PC-9 (cell line): ENCODE measurements around the gene ARHGAP26. TPM values are rescaled to one million over a fixed set of nuclear protein-coding genes. Genes with fewer than 3 reads are reported as not detected.

ENCODE experiments used
- BruUV-seq: library from RNA; stranded (reverse); fragments of 400-500 nt; replicated peaks from 2 replicates; lab custom pipeline; 2021; lab: Mats Ljungman, UMichigan
- CTCF ChIA-PET: fragments of 300-600 bp; sonication (Branson Sonifier 250); formaldehyde crosslinking; loops from one replicate; lab custom pipeline; 2022; ENCODE audit warnings: antibody characterized with exemption; lab: Charles Lee
- POLR2A ChIA-PET: fragments of 300-600 bp; sonication (Branson Sonifier 250); formaldehyde crosslinking; loops from one replicate; lab custom pipeline; 2022; ENCODE audit warnings: antibody characterized with exemption; ENCODE audit not compliant: unreplicated experiment; lab: Charles Lee
- DNase-seq, 2 experiments: peaks; one replicate each; pipeline versions ENCODE4 v3.0.0 to v3.0.0-alpha.2; 2015 to 2022; ENCODE audit warnings: mixed read lengths in 1 of 2
- H2AFZ ChIP-seq: fragments of 200-600 bp; sonication (generic); 2 replicates; pipeline ENCODE4 v1.8.1; 2017; ENCODE audit warnings: antibody characterized with exemption
- H3F3A ChIP-seq: fragments of 200-600 bp; sonication (generic); 2 replicates; pipeline ENCODE4 v1.8.1; 2017; ENCODE audit warnings: antibody characterized with exemption, mild to moderate bottlenecking, low read depth; ENCODE audit not compliant: insufficient read depth
- H3K27ac ChIP-seq: fragments of 200-600 bp; sonication (generic); 2 replicates; pipeline ENCODE4 v1.6.1; 2016; ENCODE audit warnings: mixed run types
- H3K27me3 ChIP-seq: fragments of 200-600 bp; sonication (generic); 2 replicates; pipeline ENCODE4 v1.6.1; 2016; ENCODE audit warnings: low read depth, mixed run types; ENCODE audit not compliant: insufficient read depth
- H3K36me3 ChIP-seq: fragments of 200-600 bp; sonication (generic); 2 replicates; pipeline ENCODE4 v1.6.1; 2016; ENCODE audit warnings: low read depth, mixed run types
- H3K4me1 ChIP-seq: fragments of 200-600 bp; sonication (generic); replicated peaks from 2 replicates; pipeline ENCODE4 v1.6.1; 2016; ENCODE audit warnings: mixed run types; ENCODE audit not compliant: insufficient read depth
- H3K4me2 ChIP-seq: fragments of 200-600 bp; sonication (generic); 2 replicates; pipeline ENCODE4 v1.6.1; 2017; ENCODE audit warnings: mixed run types
- H3K4me3 ChIP-seq: fragments of 200-600 bp; sonication (generic); 2 replicates; pipeline ENCODE4 v1.6.1; 2016; ENCODE audit warnings: mixed run types
- H3K79me2 ChIP-seq: fragments of 200-600 bp; sonication (generic); 2 replicates; pipeline ENCODE4 v1.6.1; 2017; ENCODE audit warnings: low read depth, mixed run types
- H3K9me2 ChIP-seq: fragments of 200-600 bp; sonication (generic); 2 replicates; pipeline ENCODE4 v1.8.1; 2017; ENCODE audit warnings: mild to moderate bottlenecking; ENCODE audit not compliant: insufficient read depth
- H3K9me3 ChIP-seq: fragments of 200-600 bp; sonication (generic); 2 replicates; pipeline ENCODE4 v1.8.1; 2016; ENCODE audit warnings: low read depth; ENCODE audit not compliant: insufficient read depth
- H4K20me1 ChIP-seq: fragments of 200-600 bp; sonication (generic); 2 replicates; pipeline ENCODE4 v1.8.1; 2017; ENCODE audit not compliant: insufficient read depth
- CTCF ChIP-seq: fragments of 200-600 bp; sonication (generic); conservative IDR thresholded peaks from 2 replicates; pipeline ENCODE4 v1.6.1; 2017; ENCODE audit warnings: mixed run types, antibody characterized with exemption, mild to moderate bottlenecking, moderate library complexity
- EZH2 ChIP-seq: fragments of 200-600 bp; sonication (generic); IDR thresholded peaks from 2 replicates; pipeline ENCODE4 v1.8.0; 2017; ENCODE audit warnings: antibody characterized with exemption, low read depth
- intact Hi-C: fragments of 100-400 bp; cut with micrococcal nuclease; formaldehyde crosslinking; loops from one replicate; pipeline ENCODE4 v1.10.0; 2022; ENCODE audit not compliant: unreplicated experiment
- total RNA-seq: library from RNA; stranded (reverse); gene quantifications from 2 replicates; pipeline ENCODE4 v1.2.3, GENCODE V29; 2021

Gene ARHGAP26
- total RNA-seq, 1 experiment from 2014 or later: 29.7 TPM

DNA sequence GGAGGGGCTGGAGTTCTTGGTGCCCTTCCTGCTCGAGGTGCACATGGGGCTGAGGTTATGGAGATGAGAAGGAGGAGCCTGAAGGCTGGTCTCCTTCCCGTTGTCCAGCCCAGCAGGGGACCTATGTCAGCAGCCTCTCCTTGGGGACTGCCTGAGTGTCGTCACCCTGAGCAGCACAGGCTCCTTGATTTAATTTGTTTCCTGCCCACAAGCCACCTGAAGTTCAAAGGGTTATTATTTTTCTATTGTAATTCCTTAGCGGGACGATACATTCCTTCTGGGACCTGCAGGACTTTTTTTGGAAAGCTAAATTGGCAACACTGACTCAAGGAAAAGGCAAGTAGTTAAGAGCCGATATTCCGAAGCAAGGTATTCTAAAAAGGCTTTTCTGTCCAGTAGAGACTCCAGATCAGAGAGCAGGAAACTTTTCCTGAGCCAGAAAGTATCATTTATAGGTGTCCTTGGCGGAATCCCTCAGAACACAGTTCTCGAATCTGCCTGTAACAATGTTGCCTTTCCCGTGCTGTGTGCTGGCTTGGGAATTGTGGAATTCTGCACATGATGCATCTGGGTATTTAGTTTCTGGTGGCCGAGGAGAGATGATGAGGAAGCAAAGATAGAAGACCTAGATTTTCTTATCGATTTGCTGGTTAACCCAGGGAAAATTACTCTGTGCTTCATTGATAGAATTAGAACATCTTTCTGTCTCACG lies 55.4 kb downstream of the ARHGAP26 start:
- H3K4me1 ChIP-seq: peaks cover 89% of the 10 kb centered on the region
- TF ChIP-seq CTCF (no peak), EZH2 (no peak)
- peak overlapping the region; percentile 15; the same call in 1 of the 2 replicates for H3K4me3 ChIP-seq
- H3K27ac ChIP-seq: peak overlapping the region; percentile 82
- H2AFZ ChIP-seq: no peak overlapping the region
- no peaks in the 10 kb centered on the region for H3K9me2 ChIP-seq
- H3K36me3 ChIP-seq: no peaks in the 10 kb centered on the region
- intact Hi-C loops: loop anchor here (2.0 kb wide), 2 partner anchors 21 to 41 kb away; no protein-coding TSS in a partner anchor
- ChIA-PET POLR2A (no interaction called here), CTCF (no interaction called here)
- H3F3A ChIP-seq: peaks cover 68% of the 10 kb centered on the region
- H3K4me2 ChIP-seq: peak overlapping the region; percentile 75
- TSS peak; percentile 68 for BruUV-seq
- H3K9me3 ChIP-seq: no peaks in the 10 kb centered on the region
- peaks cover 53% of the 10 kb centered on the region for H3K79me2 ChIP-seq
- no peaks in the 10 kb centered on the region for H3K27me3 ChIP-seq
- no peaks in the 10 kb centered on the region for H4K20me1 ChIP-seq
- peak; percentile 58 to 72 for DNase-seq

DNA sequence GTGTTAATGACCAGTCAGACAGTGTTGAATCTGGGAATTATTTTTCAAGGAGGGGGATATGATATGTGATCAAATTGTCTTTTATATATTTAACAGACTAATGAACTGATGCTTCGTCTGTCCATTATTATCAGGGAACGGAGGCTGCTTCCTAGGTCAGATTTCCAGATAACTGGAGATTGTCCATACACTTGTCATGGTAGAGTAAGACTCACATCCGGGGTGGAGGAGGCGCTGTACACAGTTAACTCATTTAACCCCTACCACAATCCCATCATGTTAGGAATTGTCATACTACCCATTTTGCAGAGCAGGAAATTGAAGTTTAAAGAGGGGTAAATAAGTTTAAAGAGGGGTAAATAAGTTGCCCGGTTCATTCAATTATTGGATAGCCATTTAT lies 55.9 kb downstream of the ARHGAP26 start:
- H3K4me3 ChIP-seq: no peak overlapping the region
- CTCF ChIA-PET: no interaction called here
- peak overlapping the region; percentile 82 for H3K27ac ChIP-seq
- TF ChIP-seq CTCF (no peak), EZH2 (no peak)
- no peaks in the 10 kb centered on the region for H3K27me3 ChIP-seq
- no TSS peak for BruUV-seq
- H3K79me2 ChIP-seq: peaks cover 53% of the 10 kb centered on the region
- no peak for DNase-seq
- intact Hi-C loops: loop anchor here (2.0 kb wide), 2 partner anchors 21 to 41 kb away; no protein-coding TSS in a partner anchor
- POLR2A ChIA-PET: no interaction called here
- peaks cover 62% of the 10 kb centered on the region for H3F3A ChIP-seq
- H4K20me1 ChIP-seq: no peaks in the 10 kb centered on the region
- peaks cover 84% of the 10 kb centered on the region for H3K4me1 ChIP-seq
- H3K36me3 ChIP-seq: no peaks in the 10 kb centered on the region
- H3K9me2 ChIP-seq: no peaks in the 10 kb centered on the region
- H3K9me3 ChIP-seq: no peaks in the 10 kb centered on the region
- no peak overlapping the region for H2AFZ ChIP-seq
- peak overlapping the region; percentile 75 for H3K4me2 ChIP-seq

GRCh38 chr5:142826741-142827492 lies 56.7 kb downstream of the ARHGAP26 start:
- no TSS peak for BruUV-seq
- H3K36me3 ChIP-seq: no peaks in the 10 kb centered on the region
- no peaks in the 10 kb centered on the region for H3K9me3 ChIP-seq
- H3K4me1 ChIP-seq: peaks cover 75% of the 10 kb centered on the region
- POLR2A ChIA-PET: interaction anchor here (0.6 to 1.0 kb wide), 4 partner anchors 21 to 1220 kb away, joined by 4 to 10 read pairs (median 4); no protein-coding TSS in a partner anchor
- H3K9me2 ChIP-seq: no peaks in the 10 kb centered on the region
- peak overlapping the region; percentile 82 for H3K27ac ChIP-seq
- no peaks in the 10 kb centered on the region for H3K27me3 ChIP-seq
- H2AFZ ChIP-seq: no peak overlapping the region
- peak; percentile 70 to 90 for DNase-seq
- CTCF ChIA-PET: interaction anchor here (0.7 to 1.0 kb wide), 2 partner anchors 19 to 451 kb away, joined by 3 to 4 read pairs; no protein-coding TSS in a partner anchor
- peak overlapping the region; percentile 13; the same call in 1 of the 2 replicates for H3K4me3 ChIP-seq
- TF ChIP-seq CTCF (no peak), EZH2 (no peak)
- H4K20me1 ChIP-seq: no peaks in the 10 kb centered on the region
- peaks cover 54% of the 10 kb centered on the region for H3F3A ChIP-seq
- intact Hi-C loops: loop anchor here (1.0 to 2.0 kb wide), 3 partner anchors 20 to 57 kb away; partner anchors contain the start of gene ARHGAP26
- peak overlapping the region; percentile 75 for H3K4me2 ChIP-seq
- peaks cover 53% of the 10 kb centered on the region for H3K79me2 ChIP-seq
